ENCODE results near the gene ADD2. TPM values are rescaled to one million over a fixed set of nuclear protein-coding genes. Genes with fewer than 3 reads are reported as not detected.
A peak's percentile ranks its signal among the peaks of the same experiment; 100 is the strongest.
"Not testable (repeated sequence)": the region's sequence is repeated elsewhere in the genome, so short reads cannot be mapped to it uniquely, and the experiment has no call there.

The ADD2 gene, protein sequence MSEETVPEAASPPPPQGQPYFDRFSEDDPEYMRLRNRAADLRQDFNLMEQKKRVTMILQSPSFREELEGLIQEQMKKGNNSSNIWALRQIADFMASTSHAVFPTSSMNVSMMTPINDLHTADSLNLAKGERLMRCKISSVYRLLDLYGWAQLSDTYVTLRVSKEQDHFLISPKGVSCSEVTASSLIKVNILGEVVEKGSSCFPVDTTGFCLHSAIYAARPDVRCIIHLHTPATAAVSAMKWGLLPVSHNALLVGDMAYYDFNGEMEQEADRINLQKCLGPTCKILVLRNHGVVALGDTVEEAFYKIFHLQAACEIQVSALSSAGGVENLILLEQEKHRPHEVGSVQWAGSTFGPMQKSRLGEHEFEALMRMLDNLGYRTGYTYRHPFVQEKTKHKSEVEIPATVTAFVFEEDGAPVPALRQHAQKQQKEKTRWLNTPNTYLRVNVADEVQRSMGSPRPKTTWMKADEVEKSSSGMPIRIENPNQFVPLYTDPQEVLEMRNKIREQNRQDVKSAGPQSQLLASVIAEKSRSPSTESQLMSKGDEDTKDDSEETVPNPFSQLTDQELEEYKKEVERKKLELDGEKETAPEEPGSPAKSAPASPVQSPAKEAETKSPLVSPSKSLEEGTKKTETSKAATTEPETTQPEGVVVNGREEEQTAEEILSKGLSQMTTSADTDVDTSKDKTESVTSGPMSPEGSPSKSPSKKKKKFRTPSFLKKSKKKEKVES
- polyA plus RNA-seq (ENCODE audit: low read depth in 6 of 6) = 10 to 100 TPM in 2 of 6 donors, 1 to 10 TPM in 4; 1.9 to 12.5 (median 4.9) TPM

DNA sequence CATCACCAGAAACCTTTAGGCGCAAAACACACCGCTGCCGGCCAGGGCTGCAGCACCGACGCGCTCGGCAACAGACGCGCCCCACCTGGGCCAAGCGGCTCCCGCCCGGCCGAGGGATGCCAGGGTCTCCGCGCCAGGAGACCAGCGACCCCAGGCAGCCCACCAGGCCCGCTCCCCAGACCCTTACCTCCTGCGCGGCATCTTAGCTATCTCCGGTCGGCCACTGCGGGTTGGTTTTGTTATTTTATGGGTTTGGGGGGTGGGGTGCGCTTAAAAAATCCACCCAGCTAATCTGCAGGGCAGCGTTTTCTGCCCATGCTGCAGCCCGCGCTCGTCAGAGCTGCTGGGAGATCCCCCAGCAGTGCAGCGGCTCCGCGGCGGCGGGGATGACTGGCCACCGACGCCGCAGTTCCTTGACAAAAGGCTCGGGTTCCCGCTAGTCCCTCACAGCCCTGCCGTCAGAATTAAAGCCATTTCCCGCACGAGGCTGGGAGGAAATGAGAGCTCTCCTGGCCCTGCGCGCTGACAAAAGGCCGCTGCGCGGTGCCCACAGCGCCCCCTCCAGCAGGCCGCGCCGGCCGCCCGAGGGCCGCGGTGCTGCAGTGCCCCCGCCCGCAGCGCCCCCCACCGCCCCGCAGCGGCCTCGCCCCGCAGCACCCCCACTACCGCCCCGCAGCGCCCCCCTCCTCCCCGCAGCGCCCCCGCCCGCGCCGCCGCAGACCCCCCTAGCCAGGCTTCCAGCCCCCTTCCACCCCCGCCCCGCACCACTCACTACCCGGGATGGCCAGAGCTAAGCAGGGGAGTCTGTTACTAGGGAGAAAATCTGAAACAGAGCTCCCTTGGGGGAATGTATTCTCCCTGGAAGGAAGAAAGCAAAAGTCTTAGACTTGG is at the start of gene ADD2:
Gene ADD2 (minus strand): TSS at position 502 of the 891 bp plus-strand sequence. CDS start 61,792 bp downstream, outside the sequence.
- ATAC-seq (ENCODE audit: low read depth in 2 of 2) (peak; percentile 81), DNase-seq (peak; percentile 61)
- Mint-ChIP-seq H3K27me3 (peaks cover 17 to 46% (median 34%) of the 10 kb centered on the region in 3 donors), H3K4me3 (peak within 1 kb of the TSS; percentile 76 to 96 (median 93)), H3K27ac (peak within 1 kb of the TSS; percentile 76 to 98 (median 92)), H3K9me3 (peaks cover 0 to 2% (median 1%) of the 10 kb centered on the region in 7 donors), H3K4me1 (peaks cover 11 to 28% (median 22%) of the 10 kb centered on the region in 3 donors), H3K36me3 (peaks cover 0 to 1% of the 10 kb centered on the region in 2 donors)

DNA sequence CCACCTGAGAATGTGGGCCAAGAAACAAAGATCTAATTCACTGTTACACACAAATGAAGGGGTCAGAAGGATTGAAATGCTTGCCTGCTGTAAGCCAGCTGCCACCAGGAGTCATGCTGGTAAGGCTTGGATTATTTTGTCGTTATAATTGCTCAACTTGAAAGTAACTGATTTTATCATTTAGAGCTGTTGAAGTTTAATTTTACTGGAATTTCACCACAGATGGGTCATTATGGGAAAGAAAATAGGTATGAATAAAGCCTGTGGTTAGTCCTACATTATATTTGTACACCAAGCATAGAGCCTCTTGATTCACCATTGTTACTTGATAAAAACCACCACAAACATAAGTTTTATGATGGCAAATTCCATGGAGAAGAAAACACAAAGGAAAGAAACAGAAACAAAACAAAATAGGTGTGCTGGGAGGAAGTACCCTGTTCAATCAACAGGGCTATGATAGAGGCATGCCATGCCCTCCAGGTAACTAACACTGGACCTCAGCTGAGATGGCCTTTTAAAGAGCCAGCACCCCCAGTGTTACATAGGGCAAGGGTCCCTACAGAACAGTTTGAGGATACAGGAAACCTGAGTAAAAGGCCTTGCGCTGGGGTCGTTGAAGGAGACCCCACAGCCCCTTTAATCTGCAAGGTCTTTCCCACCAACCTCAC is 49.4 kb upstream of the ADD2 start:
- no peaks in the 10 kb centered on the region for H3K9me3 Mint-ChIP-seq
- no peaks in the 10 kb centered on the region for H3K36me3 Mint-ChIP-seq
- no peaks in the 10 kb centered on the region for H3K4me1 Mint-ChIP-seq
- H3K27me3 Mint-ChIP-seq = peaks cover 34 to 70% (median 48%) of the 10 kb centered on the region in 3 donors
- no peak for ATAC-seq (ENCODE audit: low read depth in 2 of 2)
- no peak for DNase-seq
- no peak overlapping the region for H3K4me3 Mint-ChIP-seq
- no peak overlapping the region for H3K27ac Mint-ChIP-seq

DNA sequence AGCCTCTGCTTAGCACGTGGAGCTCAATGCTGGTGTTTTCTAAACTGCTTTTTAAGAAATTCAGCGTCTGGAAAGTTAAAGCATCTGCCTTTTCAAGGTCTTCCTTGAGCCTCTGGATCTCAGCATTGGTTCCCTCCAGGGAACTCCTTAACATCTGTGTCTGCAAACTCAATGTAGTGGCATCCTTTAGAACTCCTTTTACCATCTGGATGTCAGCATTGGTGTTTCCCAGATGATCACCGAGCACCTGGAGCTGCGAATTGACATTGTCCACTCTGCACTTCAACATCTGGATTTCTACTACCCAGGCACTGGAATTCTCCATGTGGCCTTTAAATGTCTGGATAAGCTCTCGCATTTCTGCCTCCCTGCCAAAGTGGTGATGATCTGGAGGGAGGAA is 48.7 kb upstream of the ADD2 start:
- no peak for ATAC-seq (ENCODE audit: low read depth in 2 of 2)
- H3K4me3 Mint-ChIP-seq = no peak overlapping the region
- no peak overlapping the region for H3K27ac Mint-ChIP-seq
- no peaks in the 10 kb centered on the region for H3K9me3 Mint-ChIP-seq
- no peak for DNase-seq
- H3K27me3 Mint-ChIP-seq = peaks cover 34 to 69% (median 48%) of the 10 kb centered on the region in 3 donors
- no peaks in the 10 kb centered on the region for H3K36me3 Mint-ChIP-seq
- H3K4me1 Mint-ChIP-seq = no peaks in the 10 kb centered on the region

DNA sequence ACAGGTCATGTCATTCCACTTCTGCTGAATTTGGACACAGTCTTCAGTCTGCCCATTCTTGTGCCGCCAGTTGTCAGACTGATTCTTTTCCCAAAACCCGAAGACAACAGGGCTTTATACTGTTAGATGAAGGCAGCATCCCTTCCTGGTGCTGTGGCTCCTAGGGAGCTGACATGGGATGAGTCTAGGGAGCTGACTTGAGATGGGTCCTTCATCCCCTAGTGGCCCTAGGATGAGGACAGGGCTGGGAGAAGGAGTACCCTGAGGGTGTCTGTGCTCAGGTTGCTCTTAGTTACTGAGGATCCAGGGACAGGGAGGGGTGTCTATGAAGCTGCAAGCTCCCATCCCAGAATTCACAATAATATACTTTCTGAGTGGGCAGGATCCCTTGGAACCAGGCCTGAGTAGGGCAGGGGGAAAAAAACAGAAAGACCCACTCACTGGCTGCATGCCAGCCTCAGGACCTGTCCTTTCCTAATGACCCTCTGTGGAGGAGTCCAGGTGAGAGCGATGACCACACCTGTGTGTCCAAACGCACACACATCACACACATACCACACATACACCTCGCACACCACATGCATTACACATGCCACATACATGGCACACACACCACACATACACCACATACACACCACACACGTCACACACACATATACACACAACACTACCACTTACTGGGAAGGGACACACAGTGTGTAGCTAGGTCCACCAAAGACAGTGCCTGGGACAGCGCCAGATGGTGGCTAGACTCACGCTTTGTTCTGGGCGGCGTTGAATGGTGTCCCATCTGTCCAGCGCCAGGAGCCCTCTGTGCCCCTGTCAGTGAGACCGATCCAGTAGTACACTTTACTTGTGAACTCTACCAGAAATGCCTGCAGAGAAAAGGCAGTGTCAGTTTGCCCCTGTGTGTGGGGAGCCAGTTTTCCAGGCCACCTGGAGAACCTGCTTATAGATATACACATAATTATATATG is 41.3 kb upstream of the ADD2 start:
- ATAC-seq (ENCODE audit: low read depth in 2 of 2) (no peak), DNase-seq (no peak)
- Mint-ChIP-seq H3K9me3 (peaks cover 0 to 4% (median 0%) of the 10 kb centered on the region in 7 donors), H3K4me1 (no peaks in the 10 kb centered on the region), H3K4me3 (peak overlapping the region in 1 of 8 donors; percentile 5), H3K27ac (no peak overlapping the region), H3K27me3 (peaks cover 13 to 34% (median 28%) of the 10 kb centered on the region in 3 donors), H3K36me3 (no peaks in the 10 kb centered on the region)

DNA sequence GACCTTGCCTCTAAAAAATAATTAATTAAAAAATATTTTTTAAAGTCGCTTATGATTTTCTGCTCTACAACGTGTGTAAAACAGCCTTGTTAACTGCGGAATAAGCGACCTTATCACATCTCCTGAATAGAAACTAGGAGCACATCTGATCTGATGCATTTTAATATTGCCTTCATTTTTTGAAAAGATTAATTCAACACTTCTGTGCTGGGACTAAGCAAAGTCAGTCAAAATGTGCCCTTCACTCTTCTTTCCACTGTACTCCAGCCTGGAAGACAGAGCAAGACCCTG is 39.8 kb upstream of the ADD2 start:
- H3K27me3 Mint-ChIP-seq = peaks cover 11 to 27% (median 27%) of the 10 kb centered on the region in 3 donors
- no peaks in the 10 kb centered on the region for H3K36me3 Mint-ChIP-seq
- no peak overlapping the region for H3K27ac Mint-ChIP-seq
- no peak for DNase-seq
- H3K4me3 Mint-ChIP-seq = peak overlapping the region in 1 of 8 donors; percentile 29
- no peaks in the 10 kb centered on the region for H3K4me1 Mint-ChIP-seq
- ATAC-seq (ENCODE audit: low read depth in 2 of 2) = no peak
- peaks cover 0 to 4% (median 0%) of the 10 kb centered on the region in 7 donors for H3K9me3 Mint-ChIP-seq

DNA sequence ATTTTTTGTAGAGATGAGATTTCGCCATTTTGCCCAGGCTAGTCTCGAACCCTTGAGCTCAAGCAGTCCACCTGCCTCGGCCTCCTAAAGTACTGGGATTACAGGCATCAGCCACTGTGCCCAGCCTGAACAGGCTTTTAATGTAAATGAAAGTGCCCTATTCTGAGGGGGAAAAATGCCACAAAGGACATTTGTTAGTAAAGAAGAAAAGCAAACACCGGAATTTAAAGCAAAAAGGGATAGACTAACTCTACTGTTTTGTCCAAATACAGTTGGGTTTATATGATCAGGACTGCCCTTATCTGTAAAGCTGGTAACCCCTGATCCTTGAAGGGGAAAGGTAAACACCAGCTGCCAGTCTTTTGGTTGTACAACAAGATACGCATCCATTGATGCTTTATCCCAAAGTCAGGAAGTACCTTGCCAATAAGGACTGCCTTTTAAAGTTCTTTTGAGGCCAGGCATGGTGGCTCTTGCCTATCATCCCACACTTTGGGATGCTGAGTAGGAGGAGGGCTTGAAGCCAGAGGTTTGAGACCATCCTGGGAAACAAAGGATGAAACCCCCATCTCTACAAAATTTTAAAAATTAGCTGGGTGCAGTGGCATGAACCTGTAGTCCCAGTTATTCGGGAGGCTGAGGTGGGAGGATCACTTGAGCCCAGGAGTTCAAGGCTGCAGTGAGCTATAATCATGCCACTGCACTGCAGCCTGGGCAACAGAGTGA is 39.3 kb upstream of the ADD2 start:
- peaks cover 0 to 4% (median 0%) of the 10 kb centered on the region in 7 donors for H3K9me3 Mint-ChIP-seq
- DNase-seq (no peak), ATAC-seq (ENCODE audit: low read depth in 2 of 2) (no peak)
- H3K27me3 Mint-ChIP-seq = peaks cover 10 to 27% (median 22%) of the 10 kb centered on the region in 3 donors
- H3K4me3 Mint-ChIP-seq = no peak overlapping the region
- no peaks in the 10 kb centered on the region for H3K36me3 Mint-ChIP-seq
- H3K27ac Mint-ChIP-seq = no peak overlapping the region
- no peaks in the 10 kb centered on the region for H3K4me1 Mint-ChIP-seq

DNA sequence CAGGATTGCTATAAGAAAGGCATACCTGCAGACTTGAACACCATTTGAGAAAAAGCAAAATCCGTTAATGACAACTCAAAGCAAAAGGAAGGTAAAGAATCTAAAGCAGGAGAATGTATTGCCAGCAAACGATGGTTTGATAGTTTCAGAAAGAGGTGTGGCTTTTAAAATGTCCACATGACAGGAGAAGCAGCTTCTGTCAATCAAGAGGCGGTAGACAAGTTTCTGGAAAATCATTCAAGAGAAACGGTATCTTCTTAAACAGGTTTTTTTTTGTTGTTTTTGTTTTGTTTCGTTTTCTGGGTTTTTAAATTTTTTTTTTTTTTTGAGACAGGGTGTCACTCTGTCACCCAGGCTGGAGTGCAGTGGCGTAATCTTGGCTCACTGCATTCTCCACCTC is 38.6 kb upstream of the ADD2 start:
- no peaks in the 10 kb centered on the region for H3K36me3 Mint-ChIP-seq
- no peak for ATAC-seq (ENCODE audit: low read depth in 2 of 2)
- DNase-seq = no peak
- H3K4me3 Mint-ChIP-seq = no peak overlapping the region
- peaks cover 10 to 28% (median 22%) of the 10 kb centered on the region in 3 donors for H3K27me3 Mint-ChIP-seq
- H3K4me1 Mint-ChIP-seq = no peaks in the 10 kb centered on the region
- H3K9me3 Mint-ChIP-seq = peaks cover 0 to 4% (median 0%) of the 10 kb centered on the region in 7 donors
- H3K27ac Mint-ChIP-seq = no peak overlapping the region

DNA sequence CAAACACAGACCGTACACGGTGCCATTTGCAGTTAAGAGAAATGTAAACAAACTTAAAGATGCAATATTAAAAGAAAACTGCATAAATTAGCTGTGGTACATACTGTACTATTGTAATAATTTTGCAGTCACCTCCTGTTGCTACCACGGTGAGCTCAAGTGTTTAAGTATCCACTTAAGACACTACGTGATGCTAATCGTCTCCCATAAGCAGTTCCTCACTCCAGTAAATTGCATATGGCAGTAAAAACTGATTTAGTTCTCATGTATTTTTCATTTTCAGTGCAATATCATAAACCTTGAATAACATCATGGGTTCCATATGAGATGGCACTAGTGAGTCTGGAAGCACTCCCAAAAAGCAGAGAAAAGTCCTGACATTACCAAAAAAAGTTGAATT is 38.0 kb upstream of the ADD2 start:
- no peaks in the 10 kb centered on the region for H3K36me3 Mint-ChIP-seq
- H3K27me3 Mint-ChIP-seq = peaks cover 15 to 34% (median 22%) of the 10 kb centered on the region in 3 donors
- ATAC-seq (ENCODE audit: low read depth in 2 of 2) (no peak), DNase-seq (no peak)
- no peak overlapping the region for H3K27ac Mint-ChIP-seq
- peaks cover 0 to 4% (median 0%) of the 10 kb centered on the region in 7 donors for H3K9me3 Mint-ChIP-seq
- H3K4me3 Mint-ChIP-seq = no peak overlapping the region
- no peaks in the 10 kb centered on the region for H3K4me1 Mint-ChIP-seq

DNA sequence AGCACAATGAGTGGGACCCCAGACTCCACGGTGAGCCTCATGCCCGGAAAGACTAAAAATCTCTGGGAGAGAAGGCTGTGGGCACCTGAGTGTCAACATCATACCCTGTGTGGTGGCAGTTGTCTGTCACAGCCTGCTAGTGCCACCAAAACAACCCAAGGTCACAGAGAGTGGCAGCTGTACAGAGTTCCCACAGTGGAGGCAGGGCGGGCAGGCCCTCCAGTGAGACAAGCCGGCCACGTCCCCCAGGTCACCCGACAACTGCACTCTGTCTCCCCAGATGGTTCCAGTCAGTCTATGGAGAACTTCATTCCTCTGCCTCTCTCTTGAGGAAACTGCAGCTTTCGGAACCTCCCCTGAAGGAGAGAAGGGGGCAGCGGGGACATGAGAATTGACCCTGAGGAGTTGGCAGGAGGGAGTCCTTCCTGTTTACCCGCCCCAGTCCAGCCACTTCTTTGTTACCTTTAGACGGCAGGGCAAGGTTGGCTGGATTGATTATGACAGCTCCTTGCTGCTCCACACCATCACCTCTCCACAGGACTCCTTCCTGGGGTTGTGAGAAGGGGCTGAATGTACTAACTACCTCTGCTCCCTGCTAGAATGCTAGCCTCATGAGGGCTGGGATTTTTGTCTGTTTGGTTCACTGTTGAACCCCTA is 33.7 kb upstream of the ADD2 start:
- H3K27ac Mint-ChIP-seq = peak overlapping the region in 1 of 6 donors; percentile 29
- ATAC-seq (ENCODE audit: low read depth in 2 of 2) = no peak
- peaks cover 9% of the 10 kb centered on the region in 2 donors for H3K36me3 Mint-ChIP-seq
- no peaks in the 10 kb centered on the region for H3K4me1 Mint-ChIP-seq
- H3K27me3 Mint-ChIP-seq = peaks cover 38 to 51% (median 39%) of the 10 kb centered on the region in 3 donors
- no peak overlapping the region for H3K4me3 Mint-ChIP-seq
- H3K9me3 Mint-ChIP-seq = peaks cover 6 to 23% (median 10%) of the 10 kb centered on the region in 7 donors
- DNase-seq = no peak

DNA sequence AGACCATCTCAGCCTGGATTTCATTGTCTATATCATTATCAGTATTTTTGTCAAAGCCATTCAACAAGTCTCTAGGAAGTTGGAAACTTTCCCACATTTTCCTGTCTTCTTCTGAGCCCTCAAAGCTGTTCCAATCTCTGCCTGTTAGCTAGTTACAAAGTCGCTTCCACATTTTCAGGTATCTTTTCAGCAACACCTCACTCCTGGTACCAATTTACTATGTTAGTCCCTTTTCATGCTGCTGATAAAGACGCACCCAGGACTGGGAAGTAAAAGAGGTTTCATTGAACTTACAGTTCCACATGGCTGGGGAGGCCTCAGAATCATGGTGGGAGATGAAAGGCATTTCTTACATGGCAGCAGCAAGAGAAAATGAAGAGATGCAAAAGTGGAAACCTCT is 31.7 kb upstream of the ADD2 start:
- Mint-ChIP-seq H3K36me3 (peaks cover 9% of the 10 kb centered on the region in 2 donors), H3K4me3 (no peak overlapping the region), H3K27ac (no peak overlapping the region), H3K9me3 (peaks cover 6 to 23% (median 10%) of the 10 kb centered on the region in 7 donors), H3K27me3 (peaks cover 47 to 69% (median 49%) of the 10 kb centered on the region in 3 donors), H3K4me1 (no peaks in the 10 kb centered on the region)
- ATAC-seq (ENCODE audit: low read depth in 2 of 2) (no peak), DNase-seq (no peak)

DNA sequence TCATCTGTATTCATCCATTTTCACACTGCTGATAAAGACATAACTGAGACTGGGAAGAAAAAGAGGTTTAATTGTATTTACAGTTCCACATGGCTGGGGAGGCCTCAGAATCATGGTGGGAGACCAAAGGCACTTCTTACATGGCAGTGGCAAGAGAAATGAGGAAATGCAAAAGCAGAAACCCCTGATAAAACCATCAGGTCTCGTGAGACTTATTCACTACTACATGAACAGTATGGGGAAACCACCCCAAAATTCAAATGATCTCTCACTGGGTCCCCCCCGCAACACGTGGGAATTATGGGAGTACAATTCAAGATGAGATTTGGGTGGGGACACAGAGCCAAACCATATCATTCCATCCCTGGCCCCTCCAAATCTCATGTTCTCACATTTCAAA is 30.0 kb upstream of the ADD2 start:
- ATAC-seq (ENCODE audit: low read depth in 2 of 2); H3K4me3 Mint-ChIP-seq; H3K36me3 Mint-ChIP-seq; H3K27ac Mint-ChIP-seq; DNase-seq; H3K4me1 Mint-ChIP-seq: not testable (repeated sequence)
- peaks cover 6 to 23% (median 10%) of the 10 kb centered on the region in 7 donors for H3K9me3 Mint-ChIP-seq
- H3K27me3 Mint-ChIP-seq = peaks cover 56 to 76% (median 64%) of the 10 kb centered on the region in 3 donors
